Neural cell (in vitro differentiated cells): ENCODE measurements around the gene OSBP2. TPM values are rescaled to one million over a fixed set of nuclear protein-coding genes. Genes with fewer than 3 reads are reported as not detected.

Source experiments
- H2AFZ ChIP-seq: fragments of 200-600, 300-800 bp; sonication (generic), shearing (Covaris generic); 2 replicates; pipeline ENCODE4 v1.6.0; 2014; ENCODE audit warnings: low read depth, mild to moderate bottlenecking, antibody characterized with exemption, low read length, moderate library complexity
- H3F3A ChIP-seq: fragments of 200-600 bp; shearing (Covaris generic); 2 replicates; pipeline ENCODE4 v1.6.1; 2016; ENCODE audit warnings: mild to moderate bottlenecking, moderate library complexity, mixed read lengths, antibody characterized with exemption, low read length; ENCODE audit not compliant: insufficient read depth, poor library complexity, severe bottlenecking
- H3K27ac ChIP-seq: fragments of 200-600, 300-800 bp; sonication (generic), shearing (Covaris generic); 2 replicates; pipeline ENCODE4 v1.5.1; 2014; ENCODE audit warnings: mild to moderate bottlenecking, low read length, moderate library complexity
- H3K27me3 ChIP-seq: fragments of 300-800, 200-600 bp; sonication (generic), shearing (Covaris generic); 2 replicates; pipeline ENCODE4 v1.6.0; 2014; ENCODE audit warnings: mild to moderate bottlenecking, low read depth, low read length, moderate library complexity; ENCODE audit not compliant: insufficient read depth
- H3K36me3 ChIP-seq: fragments of 300-800, 200-600 bp; sonication (generic), shearing (Covaris generic); 2 replicates; pipeline ENCODE4 v1.5.1; 2014; ENCODE audit warnings: mild to moderate bottlenecking, antibody characterized with exemption, low read length, moderate library complexity; ENCODE audit not compliant: insufficient read depth
- H3K4me2 ChIP-seq: fragments of 300-800, 200-600 bp; sonication (generic), shearing (Covaris generic); 2 replicates; pipeline ENCODE4 v1.6.0; 2014; ENCODE audit warnings: mild to moderate bottlenecking, low read length
- H3K4me3 ChIP-seq: fragments of 300-800, 200-600 bp; sonication (generic), shearing (Covaris generic); 2 replicates; pipeline ENCODE4 v1.5.1; 2014; ENCODE audit warnings: mild to moderate bottlenecking, low read length, moderate library complexity
- H3K79me2 ChIP-seq: fragments of 200-600 bp; shearing (Covaris generic); replicated peaks from 2 replicates; pipeline ENCODE4 v1.6.0; 2014; ENCODE audit warnings: mild to moderate bottlenecking, low read length, moderate library complexity; ENCODE audit not compliant: insufficient read depth
- H3K9ac ChIP-seq: fragments of 300-800, 200-600 bp; sonication (generic), shearing (Covaris generic); 2 replicates; pipeline ENCODE4 v1.6.1; 2016; ENCODE audit warnings: mild to moderate bottlenecking, low read length, mixed read lengths
- H3K9me2 ChIP-seq: fragments of 200-600 bp; shearing (Covaris generic); 2 replicates; pipeline ENCODE4 v1.6.1; 2016; ENCODE audit warnings: mild to moderate bottlenecking, low read length, mixed read lengths; ENCODE audit not compliant: insufficient read depth
- H3K9me3 ChIP-seq: fragments of 200-600, 300-800 bp; sonication (generic), shearing (Covaris generic); 2 replicates; pipeline ENCODE4 v1.6.1; 2016; ENCODE audit warnings: mild to moderate bottlenecking, mixed run types, low read length, moderate library complexity, mixed read lengths
- H4K20me1 ChIP-seq: fragments of 200-600 bp; shearing (Covaris generic); 2 replicates; pipeline ENCODE4 v1.6.1; 2016; ENCODE audit warnings: mild to moderate bottlenecking, mixed run types; ENCODE audit not compliant: insufficient read depth
- EP300 ChIP-seq: fragments of 450-650 bp; conservative IDR thresholded peaks from 2 replicates; pipeline ENCODE4 v1.6.1; 2014; ENCODE audit warnings: antibody characterized with exemption, mild to moderate bottlenecking, moderate library complexity; ENCODE audit not compliant: poor library complexity, severe bottlenecking
- EZH2 ChIP-seq: fragments of 200-600, 300-800 bp; shearing (Covaris generic), sonication (generic); IDR thresholded peaks from 2 replicates; pipeline ENCODE4 v1.6.1; 2014; ENCODE audit warnings: antibody characterized with exemption, low read length, borderline replicate concordance, mild to moderate bottlenecking; ENCODE audit not compliant: insufficient read depth, poor library complexity, severe bottlenecking
- MXI1 ChIP-seq: fragments of 450-650 bp; conservative IDR thresholded peaks from 2 replicates; pipeline ENCODE4 v1.6.1; 2014; ENCODE audit warnings: antibody characterized with exemption, mild to moderate bottlenecking; ENCODE audit not compliant: poor library complexity, severe bottlenecking
- POLR2AphosphoS5 ChIP-seq: IDR thresholded peaks from 2 replicates; pipeline ENCODE4 v1.6.1; 2012
- RAD21 ChIP-seq: fragments of 450-650 bp; conservative IDR thresholded peaks from 2 replicates; pipeline ENCODE4 v1.6.1; 2014; ENCODE audit warnings: antibody characterized with exemption, mild to moderate bottlenecking, moderate library complexity
- SMC3 ChIP-seq: fragments of 450-650 bp; conservative IDR thresholded peaks from 2 replicates; pipeline ENCODE4 v1.6.1; 2014; ENCODE audit warnings: antibody characterized with exemption, mild to moderate bottlenecking, moderate library complexity; ENCODE audit not compliant: poor library complexity
- TAF1 ChIP-seq: IDR thresholded peaks from 2 replicates; pipeline ENCODE4 v1.6.1; 2012; ENCODE audit warnings: low read depth
- polyA plus RNA-seq: library from polyadenylated mRNA; depleted of rRNA; stranded (reverse); fragments of >200 nt; gene quantifications from 2 replicates; pipeline ENCODE4 v1.2.3, GENCODE V29; 2014
- TF ChIP-seq, protein P1 (sequence below): fragments of 450-650 bp; IDR thresholded peaks from 2 replicates; pipeline ENCODE4 v1.5.1; 2014; ENCODE audit warnings: antibody characterized with exemption, mild to moderate bottlenecking, moderate library complexity; ENCODE audit not compliant: poor library complexity, severe bottlenecking
- TF ChIP-seq, protein P2 (sequence below): IDR thresholded peaks from 2 replicates; pipeline ENCODE4 v1.6.1; 2012; ENCODE audit warnings: borderline replicate concordance

OSBP2 gene
- polyA plus RNA-seq, 1 donor from 2014 or later = 8.7 TPM

DNA sequence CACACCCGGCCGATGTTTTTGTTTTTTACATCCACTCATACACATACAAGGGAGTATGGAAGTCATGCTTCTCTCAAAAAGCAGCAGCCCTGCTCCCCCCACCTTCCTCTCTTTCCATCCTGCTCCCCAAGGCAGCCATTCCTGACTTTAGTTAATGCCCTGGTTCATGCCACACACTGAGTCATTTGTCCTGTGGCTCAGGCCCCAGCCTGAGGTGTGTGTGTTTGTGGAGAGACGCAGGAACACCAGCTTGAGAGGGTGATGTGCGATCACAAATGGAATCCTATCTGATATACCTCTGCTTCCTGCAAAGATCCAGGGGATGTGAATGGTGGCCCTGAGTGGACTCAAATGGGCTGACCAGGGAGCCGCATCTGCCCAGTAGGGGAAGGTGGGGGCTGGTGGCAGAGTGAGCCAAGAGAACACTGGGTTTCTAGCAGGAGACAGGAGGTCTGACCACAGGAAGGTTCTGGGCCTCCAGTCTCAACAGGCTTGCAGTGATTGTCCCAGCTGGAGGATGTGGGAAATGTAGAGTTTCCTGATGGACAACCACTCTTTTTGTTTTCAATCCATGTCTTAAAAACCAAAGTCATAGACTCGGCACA lies 86.7 kb downstream of the OSBP2 start:
- Histone ChIP-seq H3K9me2 (no peaks in the 10 kb centered on the region), H3K79me2 (no peaks in the 10 kb centered on the region), H3F3A (no peaks in the 10 kb centered on the region), H2AFZ (no peak overlapping the region), H3K27ac (no peak overlapping the region), H3K4me2 (no peak overlapping the region), H3K4me3 (no peak overlapping the region), H3K9me3 (no peaks in the 10 kb centered on the region), H3K27me3 (no peaks in the 10 kb centered on the region), H3K36me3 (no peaks in the 10 kb centered on the region), H4K20me1 (no peaks in the 10 kb centered on the region), H3K9ac (no peak overlapping the region)
- TF ChIP-seq, protein P1, sequence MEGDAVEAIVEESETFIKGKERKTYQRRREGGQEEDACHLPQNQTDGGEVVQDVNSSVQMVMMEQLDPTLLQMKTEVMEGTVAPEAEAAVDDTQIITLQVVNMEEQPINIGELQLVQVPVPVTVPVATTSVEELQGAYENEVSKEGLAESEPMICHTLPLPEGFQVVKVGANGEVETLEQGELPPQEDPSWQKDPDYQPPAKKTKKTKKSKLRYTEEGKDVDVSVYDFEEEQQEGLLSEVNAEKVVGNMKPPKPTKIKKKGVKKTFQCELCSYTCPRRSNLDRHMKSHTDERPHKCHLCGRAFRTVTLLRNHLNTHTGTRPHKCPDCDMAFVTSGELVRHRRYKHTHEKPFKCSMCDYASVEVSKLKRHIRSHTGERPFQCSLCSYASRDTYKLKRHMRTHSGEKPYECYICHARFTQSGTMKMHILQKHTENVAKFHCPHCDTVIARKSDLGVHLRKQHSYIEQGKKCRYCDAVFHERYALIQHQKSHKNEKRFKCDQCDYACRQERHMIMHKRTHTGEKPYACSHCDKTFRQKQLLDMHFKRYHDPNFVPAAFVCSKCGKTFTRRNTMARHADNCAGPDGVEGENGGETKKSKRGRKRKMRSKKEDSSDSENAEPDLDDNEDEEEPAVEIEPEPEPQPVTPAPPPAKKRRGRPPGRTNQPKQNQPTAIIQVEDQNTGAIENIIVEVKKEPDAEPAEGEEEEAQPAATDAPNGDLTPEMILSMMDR = no peak
- TF ChIP-seq MXI1 = no peak
- TF ChIP-seq EZH2 = no peak
- TF ChIP-seq SMC3 = no peak
- no peak for TF ChIP-seq RAD21
- no peak for TF ChIP-seq POLR2AphosphoS5
- TF ChIP-seq TAF1 = no peak
- no peak for TF ChIP-seq EP300
- TF ChIP-seq, protein P2, sequence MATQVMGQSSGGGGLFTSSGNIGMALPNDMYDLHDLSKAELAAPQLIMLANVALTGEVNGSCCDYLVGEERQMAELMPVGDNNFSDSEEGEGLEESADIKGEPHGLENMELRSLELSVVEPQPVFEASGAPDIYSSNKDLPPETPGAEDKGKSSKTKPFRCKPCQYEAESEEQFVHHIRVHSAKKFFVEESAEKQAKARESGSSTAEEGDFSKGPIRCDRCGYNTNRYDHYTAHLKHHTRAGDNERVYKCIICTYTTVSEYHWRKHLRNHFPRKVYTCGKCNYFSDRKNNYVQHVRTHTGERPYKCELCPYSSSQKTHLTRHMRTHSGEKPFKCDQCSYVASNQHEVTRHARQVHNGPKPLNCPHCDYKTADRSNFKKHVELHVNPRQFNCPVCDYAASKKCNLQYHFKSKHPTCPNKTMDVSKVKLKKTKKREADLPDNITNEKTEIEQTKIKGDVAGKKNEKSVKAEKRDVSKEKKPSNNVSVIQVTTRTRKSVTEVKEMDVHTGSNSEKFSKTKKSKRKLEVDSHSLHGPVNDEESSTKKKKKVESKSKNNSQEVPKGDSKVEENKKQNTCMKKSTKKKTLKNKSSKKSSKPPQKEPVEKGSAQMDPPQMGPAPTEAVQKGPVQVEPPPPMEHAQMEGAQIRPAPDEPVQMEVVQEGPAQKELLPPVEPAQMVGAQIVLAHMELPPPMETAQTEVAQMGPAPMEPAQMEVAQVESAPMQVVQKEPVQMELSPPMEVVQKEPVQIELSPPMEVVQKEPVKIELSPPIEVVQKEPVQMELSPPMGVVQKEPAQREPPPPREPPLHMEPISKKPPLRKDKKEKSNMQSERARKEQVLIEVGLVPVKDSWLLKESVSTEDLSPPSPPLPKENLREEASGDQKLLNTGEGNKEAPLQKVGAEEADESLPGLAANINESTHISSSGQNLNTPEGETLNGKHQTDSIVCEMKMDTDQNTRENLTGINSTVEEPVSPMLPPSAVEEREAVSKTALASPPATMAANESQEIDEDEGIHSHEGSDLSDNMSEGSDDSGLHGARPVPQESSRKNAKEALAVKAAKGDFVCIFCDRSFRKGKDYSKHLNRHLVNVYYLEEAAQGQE = no peak

- Histone ChIP-seq H3K27ac (no peak overlapping the region), H3K4me3 (no peak overlapping the region), H3K9me2 (no peaks in the 10 kb centered on the region), H3K36me3 (no peaks in the 10 kb centered on the region), H3K79me2 (no peaks in the 10 kb centered on the region), H3K27me3 (no peaks in the 10 kb centered on the region), H2AFZ (no peak overlapping the region), H3K9me3 (no peaks in the 10 kb centered on the region), H3F3A (no peaks in the 10 kb centered on the region), H3K9ac (no peak overlapping the region), H3K4me2 (no peak overlapping the region), H4K20me1 (no peaks in the 10 kb centered on the region)
- no peak for TF ChIP-seq POLR2AphosphoS5
- no peak for TF ChIP-seq MXI1
- TF ChIP-seq, protein P2 = no peak
- TF ChIP-seq SMC3 = no peak
- TF ChIP-seq EP300 = no peak
Observed at GRCh38 chr22:30782613-30783012, 87.9 kb downstream of the OSBP2 start.
